ENCODE measurements around the gene AP3B1.
A peak's percentile ranks its signal among the peaks of the same experiment; 100 is the strongest.

The AP3B1 gene

DNA sequence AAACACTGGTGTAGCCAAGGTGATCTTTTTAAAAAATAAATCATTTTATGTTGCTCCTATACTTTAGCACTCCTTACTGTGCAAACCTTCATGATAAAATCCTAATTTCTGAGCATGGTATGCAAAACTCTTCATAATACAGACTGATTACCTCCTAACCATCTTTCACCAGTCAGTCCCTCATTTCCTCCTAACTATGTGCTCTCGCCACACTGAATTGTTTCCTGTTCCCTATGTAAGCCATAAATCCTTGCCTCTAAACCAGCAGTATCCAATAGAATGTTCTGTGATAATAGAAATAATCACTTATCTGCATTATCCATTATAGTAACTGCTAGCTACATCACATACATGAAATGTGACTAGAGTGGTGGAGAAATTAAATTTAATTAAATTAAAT, 10.7 kb downstream of the AP3B1 start:
- H3K9ac ChIP-seq (ENCODE audit: low read depth, low read length, poor library complexity, severe bottlenecking): no peak overlapping the region
- TF ChIP-seq, protein P1, sequence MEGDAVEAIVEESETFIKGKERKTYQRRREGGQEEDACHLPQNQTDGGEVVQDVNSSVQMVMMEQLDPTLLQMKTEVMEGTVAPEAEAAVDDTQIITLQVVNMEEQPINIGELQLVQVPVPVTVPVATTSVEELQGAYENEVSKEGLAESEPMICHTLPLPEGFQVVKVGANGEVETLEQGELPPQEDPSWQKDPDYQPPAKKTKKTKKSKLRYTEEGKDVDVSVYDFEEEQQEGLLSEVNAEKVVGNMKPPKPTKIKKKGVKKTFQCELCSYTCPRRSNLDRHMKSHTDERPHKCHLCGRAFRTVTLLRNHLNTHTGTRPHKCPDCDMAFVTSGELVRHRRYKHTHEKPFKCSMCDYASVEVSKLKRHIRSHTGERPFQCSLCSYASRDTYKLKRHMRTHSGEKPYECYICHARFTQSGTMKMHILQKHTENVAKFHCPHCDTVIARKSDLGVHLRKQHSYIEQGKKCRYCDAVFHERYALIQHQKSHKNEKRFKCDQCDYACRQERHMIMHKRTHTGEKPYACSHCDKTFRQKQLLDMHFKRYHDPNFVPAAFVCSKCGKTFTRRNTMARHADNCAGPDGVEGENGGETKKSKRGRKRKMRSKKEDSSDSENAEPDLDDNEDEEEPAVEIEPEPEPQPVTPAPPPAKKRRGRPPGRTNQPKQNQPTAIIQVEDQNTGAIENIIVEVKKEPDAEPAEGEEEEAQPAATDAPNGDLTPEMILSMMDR (conservative IDR thresholded peaks at IDR 0.05; ENCODE audit: low read length): no peak
- TF ChIP-seq EZH2phosphoT487 (IDR thresholded peaks at IDR 0.05; ENCODE audit: borderline replicate concordance): no peak

DNA sequence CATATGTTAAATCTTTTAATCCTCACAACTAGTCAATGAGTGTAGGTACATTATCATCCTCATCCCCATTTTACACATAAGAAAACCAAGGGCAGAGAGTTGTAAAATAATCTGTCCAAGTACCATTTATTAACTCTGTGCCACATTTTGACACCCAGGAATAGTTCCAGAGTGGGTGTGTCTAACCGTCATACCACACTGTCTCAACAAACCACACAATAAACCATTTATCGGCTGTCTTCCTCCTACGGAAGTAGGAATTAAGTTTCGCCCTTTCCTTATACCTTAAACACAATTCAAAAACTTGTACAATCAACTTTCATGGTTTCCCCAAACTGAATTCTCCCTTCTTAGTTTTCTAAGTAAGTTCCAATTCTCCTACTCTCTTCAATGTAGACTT, 11.4 kb downstream of the AP3B1 start:
- H3K36me3 ChIP-seq (ENCODE audit: insufficient read depth, low read length): no peaks in the 10 kb centered on the region
- no peaks in the 10 kb centered on the region for H3K9me2 ChIP-seq (replicated peaks; ENCODE audit: low read depth, low read length)
- H3K79me2 ChIP-seq (ENCODE audit: insufficient read depth, low read length): peaks cover 92% of the 10 kb centered on the region
- H3K9me3 ChIP-seq (ENCODE audit: insufficient read depth, low read depth, low read length): no peaks in the 10 kb centered on the region
- H3K27me3 ChIP-seq (ENCODE audit: insufficient read depth, low read length, poor library complexity, severe bottlenecking): no peaks in the 10 kb centered on the region
- peaks cover 53% of the 10 kb centered on the region for H3K4me1 ChIP-seq (ENCODE audit: insufficient read depth, low read length, poor library complexity, severe bottlenecking)
- H3K4me3 ChIP-seq (ENCODE audit: low read length, poor library complexity, severe bottlenecking): no peak overlapping the region
- peaks cover 63% of the 10 kb centered on the region for H4K20me1 ChIP-seq (ENCODE audit: insufficient read depth, low read length, poor library complexity, severe bottlenecking)
- no peak overlapping the region for H3K9ac ChIP-seq (ENCODE audit: low read depth, low read length, poor library complexity, severe bottlenecking)
- no peak for TF ChIP-seq EZH2phosphoT487 (IDR thresholded peaks at IDR 0.05; ENCODE audit: borderline replicate concordance)
- TF ChIP-seq, protein P1 (conservative IDR thresholded peaks at IDR 0.05; ENCODE audit: low read length): no peak
- H2AFZ ChIP-seq (ENCODE audit: low read length): no peak overlapping the region
- peak overlapping the region; percentile 43 for H3K4me2 ChIP-seq (ENCODE audit: low read depth, low read length, poor library complexity, severe bottlenecking)
- peaks cover 4% of the 10 kb centered on the region; the same call in 1 of the 2 replicates for H3F3A ChIP-seq (ENCODE audit: low read depth)

More for the DNA sequence above, 10.7 kb downstream of the AP3B1 start:
- peaks cover 57% of the 10 kb centered on the region for H3K4me1 ChIP-seq (ENCODE audit: insufficient read depth, low read length, poor library complexity, severe bottlenecking)
- peaks cover 4% of the 10 kb centered on the region; the same call in 1 of the 2 replicates for H3F3A ChIP-seq (ENCODE audit: low read depth)
- H4K20me1 ChIP-seq (ENCODE audit: insufficient read depth, low read length, poor library complexity, severe bottlenecking): peaks cover 65% of the 10 kb centered on the region
- H3K9me3 ChIP-seq (ENCODE audit: insufficient read depth, low read depth, low read length): no peaks in the 10 kb centered on the region
- H3K4me3 ChIP-seq (ENCODE audit: low read length, poor library complexity, severe bottlenecking): no peak overlapping the region
- peak overlapping the region; percentile 43 for H3K4me2 ChIP-seq (ENCODE audit: low read depth, low read length, poor library complexity, severe bottlenecking)
- no peaks in the 10 kb centered on the region for H3K36me3 ChIP-seq (ENCODE audit: insufficient read depth, low read length)
- peaks cover 95% of the 10 kb centered on the region for H3K79me2 ChIP-seq (ENCODE audit: insufficient read depth, low read length)
- no peaks in the 10 kb centered on the region for H3K9me2 ChIP-seq (replicated peaks; ENCODE audit: low read depth, low read length)
- H3K27me3 ChIP-seq (ENCODE audit: insufficient read depth, low read length, poor library complexity, severe bottlenecking): no peaks in the 10 kb centered on the region
- no peak overlapping the region for H2AFZ ChIP-seq (ENCODE audit: low read length)

DNA sequence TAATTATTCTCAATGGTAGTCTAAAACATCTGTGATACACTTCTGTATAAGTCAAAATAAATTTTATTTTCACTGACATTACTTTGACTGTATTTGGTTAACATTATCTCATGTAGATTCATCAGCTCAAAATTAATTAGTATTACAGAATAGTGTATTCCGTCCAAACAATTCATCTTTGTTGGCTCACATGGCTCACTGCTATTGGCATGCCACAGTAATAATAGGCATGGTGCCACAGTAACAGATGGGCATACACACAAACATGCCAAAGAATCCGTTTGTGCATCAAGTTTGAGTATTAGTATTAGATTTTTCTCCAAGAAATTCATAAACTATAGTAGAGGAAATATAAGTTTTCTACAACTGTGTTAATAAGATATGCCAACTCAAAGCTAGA, 14.2 kb downstream of the AP3B1 start:
- H3K36me3 ChIP-seq (ENCODE audit: insufficient read depth, low read length): peaks cover 7% of the 10 kb centered on the region; the same call in 1 of the 2 replicates
- peaks cover 90% of the 10 kb centered on the region for H3K79me2 ChIP-seq (ENCODE audit: insufficient read depth, low read length)
- no peak overlapping the region for H3K4me2 ChIP-seq (ENCODE audit: low read depth, low read length, poor library complexity, severe bottlenecking)
- peaks cover 27% of the 10 kb centered on the region for H3K4me1 ChIP-seq (ENCODE audit: insufficient read depth, low read length, poor library complexity, severe bottlenecking)
- H2AFZ ChIP-seq (ENCODE audit: low read length): no peak overlapping the region
- H3K9ac ChIP-seq (ENCODE audit: low read depth, low read length, poor library complexity, severe bottlenecking): no peak overlapping the region
- H4K20me1 ChIP-seq (ENCODE audit: insufficient read depth, low read length, poor library complexity, severe bottlenecking): peaks cover 51% of the 10 kb centered on the region
- H3K9me3 ChIP-seq (ENCODE audit: insufficient read depth, low read depth, low read length): no peaks in the 10 kb centered on the region
- H3F3A ChIP-seq (ENCODE audit: low read depth): no peaks in the 10 kb centered on the region
- TF ChIP-seq, protein P1 (conservative IDR thresholded peaks at IDR 0.05; ENCODE audit: low read length): no peak
- no peak for TF ChIP-seq EZH2phosphoT487 (IDR thresholded peaks at IDR 0.05; ENCODE audit: borderline replicate concordance)
- no peak overlapping the region for H3K4me3 ChIP-seq (ENCODE audit: low read length, poor library complexity, severe bottlenecking)
- no peaks in the 10 kb centered on the region for H3K9me2 ChIP-seq (replicated peaks; ENCODE audit: low read depth, low read length)
- H3K27me3 ChIP-seq (ENCODE audit: insufficient read depth, low read length, poor library complexity, severe bottlenecking): no peaks in the 10 kb centered on the region
